Lower leg skin (tissue), 4 donors: ENCODE data around the gene FLNC. TPM values are rescaled to one million over a fixed set of nuclear protein-coding genes. Genes with fewer than 3 reads are reported as not detected.
A peak's percentile ranks its signal among the peaks of the same experiment; 100 is the strongest.

Source experiments
- DNase-seq, 2 donors: peaks; one replicate each; pipeline ENCODE4 v3.0.0-alpha.2; 2019; ENCODE audit warnings: low spot score in 2 of 2
- H3K4me3 ChIP-seq: fragments of 200-600 bp; sonication (generic); 2 replicates; pipeline ENCODE4 v1.5.1; 2017; ENCODE audit warnings: mild to moderate bottlenecking, low read depth; ENCODE audit not compliant: poor library complexity, severe bottlenecking
- POLR2A ChIP-seq, 2 donors: fragments of 450-650 bp; IDR thresholded peaks; one replicate each; pipeline ENCODE4 v1.6.1; 2016 to 2017; ENCODE audit warnings: antibody characterized with exemption in 2 of 2, mild to moderate bottlenecking in 1 of 2, moderate library complexity in 1 of 2
- whole genome bisulfite sequencing, 2 donors: methylation state at CpG; one replicate each; pipeline ENCODE4 v1.1.5; 2018; 5-methylcytosine and 5-hydroxymethylcytosine counted together
- intact Hi-C: fragments of 100-400 bp; cut with DNase I; formaldehyde crosslinking; loops from one replicate; pipeline ENCODE4 v1.15.0; 2023; ENCODE audit warnings: low total_unique reads
- total RNA-seq, 4 donors: library from RNA; depleted of rRNA; stranded (reverse); fragments of >200 nt; gene quantifications; one replicate each; pipeline ENCODE4 v1.1.0, GENCODE V29; 2016
- TF ChIP-seq, protein P1 (sequence below), 3 donors: fragments of 450-650 bp; IDR thresholded peaks; one replicate each; pipeline ENCODE4 v1.5.1; 2016; ENCODE audit warnings: antibody characterized with exemption in 3 of 3, mild to moderate bottlenecking in 3 of 3, moderate library complexity in 2 of 3

The FLNC gene
- total RNA-seq, 4 donors from 2014 or later = 5.0 to 11.1 (median 6.2) TPM

- no peak overlapping the region for H3K4me3 ChIP-seq
- intact Hi-C loops = no loop called here
- TF ChIP-seq, protein P1, sequence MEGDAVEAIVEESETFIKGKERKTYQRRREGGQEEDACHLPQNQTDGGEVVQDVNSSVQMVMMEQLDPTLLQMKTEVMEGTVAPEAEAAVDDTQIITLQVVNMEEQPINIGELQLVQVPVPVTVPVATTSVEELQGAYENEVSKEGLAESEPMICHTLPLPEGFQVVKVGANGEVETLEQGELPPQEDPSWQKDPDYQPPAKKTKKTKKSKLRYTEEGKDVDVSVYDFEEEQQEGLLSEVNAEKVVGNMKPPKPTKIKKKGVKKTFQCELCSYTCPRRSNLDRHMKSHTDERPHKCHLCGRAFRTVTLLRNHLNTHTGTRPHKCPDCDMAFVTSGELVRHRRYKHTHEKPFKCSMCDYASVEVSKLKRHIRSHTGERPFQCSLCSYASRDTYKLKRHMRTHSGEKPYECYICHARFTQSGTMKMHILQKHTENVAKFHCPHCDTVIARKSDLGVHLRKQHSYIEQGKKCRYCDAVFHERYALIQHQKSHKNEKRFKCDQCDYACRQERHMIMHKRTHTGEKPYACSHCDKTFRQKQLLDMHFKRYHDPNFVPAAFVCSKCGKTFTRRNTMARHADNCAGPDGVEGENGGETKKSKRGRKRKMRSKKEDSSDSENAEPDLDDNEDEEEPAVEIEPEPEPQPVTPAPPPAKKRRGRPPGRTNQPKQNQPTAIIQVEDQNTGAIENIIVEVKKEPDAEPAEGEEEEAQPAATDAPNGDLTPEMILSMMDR (IDR thresholded peaks at IDR 0.05) = no peak
- TF ChIP-seq POLR2A (IDR thresholded peaks at IDR 0.05) = no peak
- DNase-seq = peak in 1 of 2 donors; percentile 81
- 71 to 77% methylated on average over 7 to 9 of the region's 9 CpGs for WGBS, 2 donors
These were observed 41.5 kb upstream of the FLNC start for GRCh38 chr7:128788446-128789412.

DNA sequence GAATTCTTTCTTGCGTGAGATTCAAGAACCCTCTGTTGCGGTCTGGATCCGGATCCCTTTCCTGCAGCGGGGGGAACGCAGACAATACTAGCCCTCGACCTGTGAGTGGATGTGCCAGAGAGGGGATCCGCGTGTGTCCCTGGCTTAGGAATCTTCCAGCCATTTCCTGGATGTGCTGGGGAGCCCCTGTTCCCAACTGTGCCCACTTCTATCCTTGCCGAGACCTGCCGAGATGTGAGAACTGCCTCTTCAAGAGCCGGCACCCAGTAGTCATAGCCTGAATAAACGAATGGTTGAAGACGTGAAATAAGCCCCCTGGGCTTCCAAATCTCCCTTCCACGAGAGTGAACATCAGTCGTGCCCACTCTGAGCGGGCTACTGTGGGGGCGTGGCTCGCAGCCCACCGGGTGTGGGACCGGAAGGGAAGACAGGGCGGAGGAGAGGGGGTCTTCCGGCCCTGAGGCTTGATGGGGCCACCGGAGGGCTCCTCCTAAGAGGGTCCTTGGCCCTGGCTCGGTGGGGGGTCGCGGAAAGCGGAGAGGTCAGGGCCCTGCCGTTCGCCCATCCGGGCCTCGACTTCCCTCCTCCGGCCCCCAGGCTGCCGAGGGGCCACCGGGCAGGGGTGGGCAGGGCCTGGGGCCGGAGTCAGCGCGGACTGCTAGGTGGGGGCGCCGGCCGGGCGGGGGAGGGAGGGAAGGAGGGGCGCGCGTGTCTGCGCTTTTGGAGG is 39.7 kb upstream of the FLNC start:
- intact Hi-C loops = no loop called here
- TF ChIP-seq POLR2A (IDR thresholded peaks at IDR 0.05) = no peak
- TF ChIP-seq, protein P1 (IDR thresholded peaks at IDR 0.05) = no peak
- WGBS, 2 donors = 20 to 26% methylated on average over 22 to 23 of the region's 45 CpGs
- peak in 1 of 2 donors; percentile 85 for DNase-seq
- peak overlapping the region; percentile 71 for H3K4me3 ChIP-seq

- intact Hi-C loops = no loop called here
- H3K4me3 ChIP-seq = peak within 1 kb of the TSS; percentile 71
- WGBS, 2 donors = 0 to 3% methylated on average over 29 to 50 of the region's 80 CpGs
- peak; percentile 32 to 94 for DNase-seq
- no peak for TF ChIP-seq POLR2A (IDR thresholded peaks at IDR 0.05)
- TF ChIP-seq, protein P1 (IDR thresholded peaks at IDR 0.05) = no peak
These were observed 38.9 kb upstream of the FLNC start, which contains the start of gene CCDC136 for GRCh38 chr7:128791121-128791971. Gene CCDC136 (plus strand): TSS chr7:128791968. CDS start chr7:128792412, 444 bp downstream.

GRCh38 chr7:128791972-128792327 is 38.3 kb upstream of the FLNC start:
- peak in 1 of 2 donors; percentile 70 for DNase-seq
- peak overlapping the region; percentile 71 for H3K4me3 ChIP-seq
- TF ChIP-seq, protein P1 (IDR thresholded peaks at IDR 0.05) = no peak
- intact Hi-C loops = no loop called here
- 15 to 22% methylated on average over 9 of the region's 9 CpGs for WGBS, 2 donors

DNA sequence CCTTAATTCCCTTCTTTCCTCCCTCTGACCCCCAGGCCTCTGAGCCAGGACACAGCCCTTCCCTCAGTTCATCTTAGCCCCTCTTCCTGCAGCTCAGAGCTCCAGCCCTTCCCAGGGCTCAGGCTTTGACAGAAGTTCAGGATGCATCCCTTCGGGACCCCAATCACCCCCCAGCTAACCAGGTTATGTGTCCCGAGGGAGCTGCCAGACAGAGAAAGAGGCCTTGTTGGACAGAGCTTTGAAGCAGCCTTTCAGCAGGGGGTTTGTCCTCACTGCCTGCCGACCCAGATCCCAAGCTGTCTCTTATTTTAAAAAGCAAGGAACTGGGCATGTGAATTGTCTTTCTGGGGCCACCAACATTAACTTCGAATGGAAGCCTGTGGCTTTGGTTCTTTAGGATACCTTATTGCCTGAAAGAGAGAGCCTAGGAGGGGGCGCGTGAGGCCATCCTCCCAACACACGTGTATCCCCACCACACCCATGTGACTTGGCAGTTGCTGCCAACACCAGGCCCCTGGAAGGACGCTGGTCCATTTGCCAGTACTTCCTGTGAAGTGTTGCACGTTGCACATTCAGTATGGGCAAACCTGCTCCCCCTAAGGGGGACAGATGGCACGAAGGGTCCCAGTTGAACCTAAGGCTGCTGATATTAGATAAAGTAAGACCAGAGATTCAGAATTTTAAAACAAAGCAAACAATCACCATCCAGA is 37.6 kb upstream of the FLNC start:
- no peak for TF ChIP-seq POLR2A (IDR thresholded peaks at IDR 0.05)
- TF ChIP-seq, protein P1 (IDR thresholded peaks at IDR 0.05) = no peak
- H3K4me3 ChIP-seq = no peak overlapping the region
- intact Hi-C loops = no loop called here
- peak in 1 of 2 donors; percentile 73 for DNase-seq
- 65 to 68% methylated on average over 10 of the region's 10 CpGs for WGBS, 2 donors
